NCI-H146 treated with DMSO at 0.1 percent for 48 hours (cell line): ENCODE measurements around the gene AHI1.

Source experiments
- DNase-seq: peaks from one replicate; lab custom pipeline; 2025; ENCODE audit not compliant: unreplicated experiment; lab: John Stamatoyannopoulos, UW

Gene AHI1

GRCh38 chr6:135304883-135305282 lies 192.7 kb downstream of the AHI1 start:
- DNase-seq: no peak

- no peak for DNase-seq
Measured at GRCh38 chr6:135301304-135301703, 196.2 kb downstream of the AHI1 start.

DNA sequence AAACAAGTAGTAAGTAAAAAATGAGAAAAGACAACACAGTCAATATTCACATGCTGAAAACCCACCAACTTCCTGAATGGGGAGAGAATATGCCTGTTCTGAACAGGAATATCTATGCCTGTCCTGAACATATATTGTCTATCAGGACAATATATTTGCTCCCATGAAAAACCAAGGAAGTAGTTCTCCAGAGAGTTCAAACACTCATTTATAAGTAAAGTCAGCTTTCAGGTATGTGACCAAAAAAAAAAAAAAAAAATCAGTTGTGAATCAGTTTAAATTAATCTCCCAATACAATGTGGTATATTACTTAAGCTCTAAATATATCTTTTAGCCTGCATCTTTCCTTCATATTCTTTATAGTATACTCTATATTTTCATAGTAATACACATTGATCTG lies 197.0 kb downstream of the AHI1 start:
- no peak for DNase-seq

DNA sequence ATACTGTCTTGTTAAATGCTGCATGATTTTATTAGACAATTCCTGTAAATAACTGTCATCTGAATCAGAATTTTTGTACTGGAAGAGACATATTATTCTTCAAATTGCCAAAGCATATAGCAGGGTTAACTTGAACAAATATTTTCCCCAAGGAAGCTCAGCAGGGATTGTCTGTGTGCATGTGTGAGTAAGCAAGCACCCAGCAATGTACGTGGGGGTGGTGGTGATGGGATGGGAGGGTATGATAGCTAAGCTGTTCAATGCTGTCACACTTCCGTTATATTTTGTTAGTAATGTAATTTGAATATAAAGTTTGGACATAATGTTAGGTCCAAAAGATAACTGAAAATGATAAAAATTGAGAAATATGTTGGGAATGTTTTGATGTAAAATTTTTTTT lies 198.3 kb downstream of the AHI1 start:
- peak; percentile 20 for DNase-seq

DNA sequence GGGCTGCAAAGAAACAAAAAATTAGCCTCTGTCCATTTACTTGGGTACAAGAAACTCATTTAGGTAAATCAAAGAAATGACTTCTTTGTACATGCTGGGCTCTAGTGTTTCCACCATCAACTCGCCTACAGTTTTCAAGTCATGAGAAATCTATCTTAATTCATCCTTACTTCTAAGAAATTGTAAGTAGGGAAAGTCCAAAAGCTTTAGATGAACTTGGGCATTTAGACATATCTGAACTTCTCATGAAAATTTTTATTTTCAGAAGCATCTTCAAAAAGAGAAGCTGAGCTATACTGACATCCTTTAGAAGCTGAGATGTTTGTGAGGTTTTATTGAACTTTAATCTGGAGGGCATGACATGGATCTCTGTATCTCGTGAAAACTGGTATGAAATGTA lies 199.1 kb downstream of the AHI1 start:
- DNase-seq: no peak

GRCh38 chr6:135296715-135297114 lies 200.8 kb downstream of the AHI1 start:
- no peak for DNase-seq

- DNase-seq: no peak
Measured at GRCh38 chr6:135295085-135295484, 202.5 kb downstream of the AHI1 start.

- no peak for DNase-seq
Measured at GRCh38 chr6:135291288-135292076, 206.1 kb downstream of the AHI1 start.

GRCh38 chr6:135289816-135290215 lies 207.7 kb downstream of the AHI1 start:
- DNase-seq: no peak

DNA sequence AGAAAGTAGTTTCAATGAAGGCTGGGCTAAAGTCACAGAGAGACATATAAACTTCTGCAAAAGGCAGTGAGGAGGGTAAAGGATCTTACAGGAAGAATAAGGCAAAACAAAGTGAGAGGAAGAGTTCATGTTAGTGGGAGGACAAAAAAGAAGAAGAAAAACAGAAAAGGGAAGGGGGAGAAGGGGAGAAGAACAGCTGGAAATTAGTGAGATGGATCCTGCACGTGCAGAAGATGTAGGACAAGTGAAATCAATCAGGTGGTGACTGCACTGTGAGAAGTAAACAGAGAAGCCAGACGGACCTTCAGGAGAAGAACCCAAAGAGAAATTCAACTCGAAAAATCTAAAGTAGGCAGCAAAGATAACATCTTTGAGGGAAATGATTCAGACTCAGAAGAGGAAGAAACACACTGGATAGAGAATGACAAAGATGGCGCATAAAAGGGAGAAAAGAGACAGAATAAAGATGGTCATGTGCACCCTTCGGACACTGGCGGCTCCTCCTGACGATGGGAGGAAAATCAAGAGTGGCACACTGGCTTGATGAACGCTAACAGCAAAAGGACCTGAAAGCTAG lies 210.5 kb downstream of the AHI1 start:
- DNase-seq: no peak

DNA sequence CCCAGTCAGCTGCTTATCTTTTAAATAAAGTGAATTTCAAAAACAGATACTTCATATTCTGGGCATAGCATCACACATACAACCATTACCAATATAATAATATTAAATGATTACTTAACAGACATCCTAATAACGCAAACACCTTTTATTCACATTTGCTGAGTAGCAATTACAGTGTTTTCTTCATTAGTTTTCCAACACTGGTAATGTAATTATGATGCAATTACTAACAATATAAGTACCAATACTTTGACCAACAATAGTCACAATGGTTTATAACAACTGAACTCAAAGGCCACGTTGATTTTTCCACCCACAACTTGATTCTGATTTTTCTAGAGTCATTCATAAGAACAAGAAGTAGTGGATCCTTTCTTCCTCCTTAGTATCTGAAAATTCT lies 212.4 kb downstream of the AHI1 start:
- DNase-seq: no peak

- DNase-seq: no peak
Measured at GRCh38 chr6:135283926-135284325, 213.6 kb downstream of the AHI1 start.

DNA sequence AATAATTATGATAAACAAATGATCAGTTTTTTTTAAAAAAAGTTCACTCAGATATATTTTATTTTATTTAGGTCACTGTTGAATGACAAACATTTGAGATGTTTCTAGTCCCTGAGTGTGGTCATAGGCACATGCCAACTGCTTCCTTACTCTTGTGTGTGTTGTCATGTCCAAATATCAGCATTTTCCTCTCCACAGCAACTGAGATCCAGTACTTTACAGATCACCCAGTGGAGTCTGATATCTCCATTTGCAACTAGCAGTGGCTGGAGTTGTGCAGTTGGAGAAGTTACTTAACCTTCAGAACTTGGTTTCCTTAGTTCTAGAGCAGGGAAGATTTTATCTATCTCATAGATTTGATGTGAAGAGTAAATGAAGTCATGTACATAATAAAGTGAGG lies 215.1 kb downstream of the AHI1 start:
- no peak for DNase-seq

GRCh38 chr6:135281964-135282363 lies 215.6 kb downstream of the AHI1 start:
- DNase-seq: no peak

DNA sequence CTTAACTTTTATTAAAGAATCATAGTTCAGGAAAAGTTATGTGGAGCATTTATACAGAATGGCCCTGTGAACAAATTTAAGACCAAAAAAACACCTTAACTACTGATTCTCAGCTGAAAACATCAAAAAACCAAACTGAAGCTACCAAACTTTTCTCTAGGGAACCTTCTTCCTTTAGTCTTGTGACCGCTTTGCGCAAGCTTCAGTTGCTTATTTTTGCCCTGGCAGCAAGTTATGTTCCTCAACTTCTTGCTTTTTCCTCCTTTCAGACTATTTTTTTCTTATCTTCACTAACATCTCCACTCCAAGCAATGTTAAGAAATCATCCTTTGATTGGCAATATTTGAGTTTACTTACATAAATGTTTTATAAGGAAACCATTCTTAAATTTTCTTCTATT lies 216.3 kb downstream of the AHI1 start:
- DNase-seq: no peak

GRCh38 chr6:135280375-135281136 lies 217.0 kb downstream of the AHI1 start:
- DNase-seq: no peak

DNA sequence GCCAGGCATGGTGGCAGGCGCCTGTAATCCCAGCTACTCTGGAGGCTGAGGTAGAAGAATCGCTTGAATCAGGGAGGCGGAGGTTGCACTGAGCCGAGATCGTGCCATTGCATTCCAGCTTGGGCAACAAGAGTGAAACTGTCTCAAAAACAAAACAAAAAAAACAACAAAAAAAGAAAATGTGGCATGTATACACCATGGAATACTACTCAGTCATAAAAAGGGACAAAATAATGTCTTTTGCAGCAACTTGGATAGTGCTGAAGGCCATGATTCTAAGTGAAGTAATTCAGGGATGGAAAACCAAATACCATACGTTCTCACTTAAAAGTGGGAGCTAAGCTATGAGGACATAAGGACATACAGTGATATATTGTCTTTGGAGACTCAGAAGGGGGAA lies 220.1 kb downstream of the AHI1 start:
- DNase-seq: no peak

DNA sequence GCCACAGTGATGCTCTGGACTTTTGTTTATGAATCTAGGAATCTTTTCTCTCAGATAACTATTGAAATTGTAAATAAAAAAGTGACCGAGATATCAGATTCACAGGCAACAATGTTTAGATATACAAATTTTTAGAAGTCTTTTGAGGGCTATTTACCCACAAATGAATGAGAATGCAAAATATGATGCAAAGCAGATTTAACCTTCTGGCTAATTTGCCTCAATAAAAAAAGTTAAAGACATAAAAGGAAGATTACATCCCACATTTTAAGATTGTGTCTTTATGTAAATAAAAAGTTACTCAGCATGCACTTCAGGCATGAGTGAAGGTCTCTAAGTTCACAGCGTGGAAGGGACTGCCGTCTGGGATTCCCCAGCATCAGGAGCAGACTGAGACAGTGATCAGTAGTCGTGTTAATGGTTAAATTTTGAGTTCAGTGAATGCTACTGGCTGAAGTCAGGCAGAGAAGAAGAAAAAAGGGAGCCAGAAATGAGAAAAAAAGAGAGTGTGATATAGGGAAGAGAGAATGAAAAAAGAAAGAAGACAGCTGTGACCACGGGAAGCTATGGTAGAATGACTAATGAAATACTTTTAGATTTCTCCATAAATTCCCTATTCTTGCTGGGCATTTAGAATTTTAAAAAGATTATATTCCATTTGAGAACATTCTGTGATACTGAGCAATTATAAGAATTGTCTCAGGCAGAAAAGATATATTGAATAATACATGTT lies 222.8 kb downstream of the AHI1 start:
- DNase-seq: no peak

DNA sequence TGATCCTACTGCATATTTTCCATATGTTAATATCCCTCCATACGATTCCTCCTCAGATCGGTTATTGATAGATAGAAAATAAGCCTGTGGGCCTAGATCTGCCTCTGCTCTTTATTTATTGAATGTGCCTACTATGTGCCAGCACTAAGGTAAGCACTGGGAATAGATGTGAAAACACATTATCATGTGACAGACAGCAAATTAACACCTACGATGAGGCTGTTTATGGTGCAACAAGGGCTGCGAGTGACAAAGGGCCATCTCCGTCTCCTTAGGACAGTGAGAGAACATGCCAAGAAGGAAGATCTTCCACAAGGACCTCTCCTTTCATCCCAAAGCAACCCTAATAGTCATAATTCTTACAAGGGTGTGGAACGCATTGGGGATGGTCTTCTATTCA lies 225.9 kb downstream of the AHI1 start:
- DNase-seq: no peak

- DNase-seq: peak; percentile 100
Measured at GRCh38 chr6:135270676-135271536, 226.6 kb downstream of the AHI1 start.

- DNase-seq: no peak
Measured at GRCh38 chr6:135269481-135269891, 228.1 kb downstream of the AHI1 start.
